ENCODE measurements around the gene DDX25.

DNA sequence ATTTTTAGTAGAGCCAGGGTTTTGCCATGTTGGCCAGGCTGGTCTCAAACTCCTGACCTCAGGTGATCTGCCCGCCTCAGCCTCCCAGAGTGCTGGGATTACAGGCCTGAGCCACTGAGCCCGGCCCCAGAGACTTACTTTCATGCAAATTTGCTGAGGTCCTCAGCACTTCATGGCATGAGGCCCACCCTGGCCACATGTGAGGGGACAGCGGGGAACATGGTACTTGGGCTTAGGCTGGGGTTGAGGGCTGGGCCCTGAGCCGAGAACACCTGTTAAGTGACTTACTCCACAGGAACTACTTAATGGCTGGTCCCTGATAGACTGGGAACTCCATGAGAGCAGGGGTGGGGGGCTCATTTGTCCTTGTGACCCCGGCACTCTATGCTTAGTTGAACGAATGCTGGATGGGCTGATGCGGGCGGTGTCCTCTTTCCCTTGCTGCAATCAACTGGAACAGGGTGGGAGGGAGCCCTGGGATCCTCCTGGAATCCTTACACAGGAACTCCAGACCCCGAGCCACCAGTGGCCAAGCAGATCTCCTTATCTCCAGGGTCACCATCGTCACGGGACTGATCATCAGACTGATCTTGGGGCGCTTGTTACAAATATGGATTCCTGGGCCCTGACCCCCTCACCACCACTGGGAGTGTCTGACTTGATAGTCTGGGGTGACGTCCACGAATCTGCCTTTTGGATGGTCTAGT, 42.6 kb downstream of the DDX25 start:
- TF ChIP-seq, protein P1, sequence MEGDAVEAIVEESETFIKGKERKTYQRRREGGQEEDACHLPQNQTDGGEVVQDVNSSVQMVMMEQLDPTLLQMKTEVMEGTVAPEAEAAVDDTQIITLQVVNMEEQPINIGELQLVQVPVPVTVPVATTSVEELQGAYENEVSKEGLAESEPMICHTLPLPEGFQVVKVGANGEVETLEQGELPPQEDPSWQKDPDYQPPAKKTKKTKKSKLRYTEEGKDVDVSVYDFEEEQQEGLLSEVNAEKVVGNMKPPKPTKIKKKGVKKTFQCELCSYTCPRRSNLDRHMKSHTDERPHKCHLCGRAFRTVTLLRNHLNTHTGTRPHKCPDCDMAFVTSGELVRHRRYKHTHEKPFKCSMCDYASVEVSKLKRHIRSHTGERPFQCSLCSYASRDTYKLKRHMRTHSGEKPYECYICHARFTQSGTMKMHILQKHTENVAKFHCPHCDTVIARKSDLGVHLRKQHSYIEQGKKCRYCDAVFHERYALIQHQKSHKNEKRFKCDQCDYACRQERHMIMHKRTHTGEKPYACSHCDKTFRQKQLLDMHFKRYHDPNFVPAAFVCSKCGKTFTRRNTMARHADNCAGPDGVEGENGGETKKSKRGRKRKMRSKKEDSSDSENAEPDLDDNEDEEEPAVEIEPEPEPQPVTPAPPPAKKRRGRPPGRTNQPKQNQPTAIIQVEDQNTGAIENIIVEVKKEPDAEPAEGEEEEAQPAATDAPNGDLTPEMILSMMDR (IDR thresholded peaks at IDR 0.05 in 2 of 3, conservative IDR thresholded peaks at IDR 0.05 in 1 of 3; ENCODE audit: borderline replicate concordance in 1 of 3, insufficient read depth in 1 of 3, low read depth in 2 of 3, low read length in 2 of 3), result no peak
- TF ChIP-seq POLR2A (IDR thresholded peaks at IDR 0.05; ENCODE audit: borderline replicate concordance, extremely low read depth, insufficient read depth, insufficient read length), result no peak
- TF ChIP-seq EZH2phosphoT487 (IDR thresholded peaks at IDR 0.05; ENCODE audit: borderline replicate concordance), result no peak
- TF ChIP-seq EZH2 (IDR thresholded peaks at IDR 0.05), result no peak
